Gastroesophageal sphincter (tissue), 3 donors: ENCODE data around the gene BCAS3.

Experiments
- CTCF ChIP-seq, 4 experiments: fragments of 200-600 bp in 2 of 4; fragments of 450-650 bp in 2 of 4; sonication (generic) in 1 of 4; IDR thresholded peaks; one replicate each; pipeline ENCODE4 v1.5.1; 2017 to 2019; ENCODE audit warnings: antibody characterized with exemption in 4 of 4, mild to moderate bottlenecking in 2 of 4, moderate library complexity in 2 of 4
- EP300 ChIP-seq: sonication (generic); formaldehyde crosslinking; IDR thresholded peaks from one replicate; pipeline ENCODE4 v1.6.1; 2017; ENCODE audit warnings: antibody characterized with exemption, mild to moderate bottlenecking
- POLR2A ChIP-seq, 2 donors: fragments of 450-650 bp; IDR thresholded peaks; one replicate each; pipeline ENCODE4 v1.6.1; 2017; ENCODE audit warnings: antibody characterized with exemption in 2 of 2, mild to moderate bottlenecking in 2 of 2, moderate library complexity in 1 of 2
- POLR2AphosphoS5 ChIP-seq: sonication (generic); formaldehyde crosslinking; IDR thresholded peaks from one replicate; pipeline ENCODE4 v1.6.1; 2017; ENCODE audit warnings: antibody characterized with exemption

DNA sequence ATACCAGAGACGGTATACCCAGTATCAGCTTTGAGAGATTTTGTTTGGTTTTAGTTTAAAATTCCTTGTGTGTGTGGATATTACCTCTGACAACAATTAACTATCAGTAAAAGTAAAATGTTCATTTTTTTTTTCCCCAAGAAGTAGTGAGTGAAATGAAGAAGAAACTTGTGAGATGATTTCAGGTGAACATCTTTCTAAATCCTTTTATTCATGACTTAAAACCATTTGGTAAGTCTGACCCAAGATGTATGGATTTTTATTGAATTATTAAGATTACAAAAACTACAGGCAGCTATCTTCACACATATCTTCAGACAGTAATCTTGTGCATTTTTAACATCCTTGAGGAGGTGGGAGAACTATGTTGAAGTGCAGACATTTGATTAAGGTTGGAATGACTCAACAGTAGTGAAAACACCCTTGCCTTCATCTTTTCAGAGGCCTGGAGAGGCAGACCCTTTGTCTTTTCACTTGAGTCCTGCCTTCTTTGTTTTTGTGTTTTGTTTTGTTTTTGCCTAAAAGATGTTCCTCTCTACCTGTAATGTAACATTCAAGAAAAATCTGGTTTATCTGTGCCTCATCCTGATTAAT, 481.7 kb downstream of the BCAS3 start:
- TF ChIP-seq CTCF (IDR thresholded peaks at IDR 0.05), result no peak
- no peak for TF ChIP-seq EP300
- TF ChIP-seq POLR2A (IDR thresholded peaks at IDR 0.05), result no peak
- no peak for TF ChIP-seq POLR2AphosphoS5
